Measurements from ENCODE around the gene TRMU. TPM values are rescaled to one million over a fixed set of nuclear protein-coding genes. Genes with fewer than 3 reads are reported as not detected.
"Not testable (repeated sequence)": the region's sequence is repeated elsewhere in the genome, so short reads cannot be mapped to it uniquely, and the experiment has no call there.

TRMU gene
- total RNA-seq, 1 donor from 2014 or later = 44.0 TPM

DNA sequence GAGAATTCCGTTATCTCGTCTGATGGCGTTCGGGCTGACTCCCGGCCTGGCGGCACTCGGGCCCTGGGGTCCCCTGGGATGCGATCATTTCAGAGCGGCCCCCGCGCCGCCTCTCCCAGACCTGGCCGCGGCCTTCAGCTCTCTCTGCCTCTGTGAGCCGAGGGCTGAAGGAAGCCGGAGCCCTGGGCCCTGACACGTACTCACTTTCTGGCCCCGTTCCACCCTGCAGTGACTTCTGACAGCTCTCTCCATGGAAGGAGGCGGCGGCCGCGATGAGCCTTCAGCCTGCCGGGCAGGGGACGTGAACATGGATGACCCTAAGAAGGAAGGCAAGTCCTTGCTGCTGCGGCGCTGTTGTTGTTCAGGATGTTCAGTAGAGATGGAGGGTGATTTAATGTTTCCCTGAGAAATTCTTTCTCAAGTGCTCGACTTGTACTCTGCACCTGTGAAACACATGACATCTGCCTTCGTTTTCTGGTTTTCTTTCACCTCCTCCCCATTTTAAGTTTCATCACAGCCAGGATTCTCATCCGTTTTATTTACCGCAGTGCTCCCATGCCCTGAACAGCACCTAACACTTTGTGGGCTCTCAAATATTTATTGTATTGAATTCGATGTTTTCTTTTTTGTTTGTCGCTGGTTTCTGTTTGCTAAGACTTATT is 38.2 kb upstream of the TRMU start:
- intact Hi-C loops (cut with micrococcal nuclease) = no loop called here
- DNase-seq (peak; percentile 50), ATAC-seq (peak; percentile 2)

DNA sequence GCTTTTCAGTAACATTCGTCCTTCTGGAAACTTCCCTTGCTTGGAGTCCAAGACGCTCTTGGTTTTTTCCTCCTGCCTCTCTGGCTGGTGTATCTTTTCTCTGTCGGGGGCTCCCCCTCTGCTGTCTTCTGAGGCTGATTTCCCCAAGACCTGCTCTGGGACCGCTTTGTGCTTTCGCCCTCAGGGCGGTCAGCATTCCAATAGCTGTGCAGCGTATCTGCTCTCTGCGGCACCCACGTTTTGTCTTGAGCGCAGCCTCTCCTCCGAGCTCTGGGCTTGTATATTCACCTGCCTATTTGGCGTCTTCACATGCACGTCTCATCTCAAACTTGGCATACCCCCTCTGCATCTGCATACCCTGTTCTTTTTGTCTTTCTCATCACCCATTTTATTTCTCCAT is 36.4 kb upstream of the TRMU start:
- ATAC-seq = no peak
- no peak for DNase-seq
- intact Hi-C loops (cut with micrococcal nuclease) = no loop called here

DNA sequence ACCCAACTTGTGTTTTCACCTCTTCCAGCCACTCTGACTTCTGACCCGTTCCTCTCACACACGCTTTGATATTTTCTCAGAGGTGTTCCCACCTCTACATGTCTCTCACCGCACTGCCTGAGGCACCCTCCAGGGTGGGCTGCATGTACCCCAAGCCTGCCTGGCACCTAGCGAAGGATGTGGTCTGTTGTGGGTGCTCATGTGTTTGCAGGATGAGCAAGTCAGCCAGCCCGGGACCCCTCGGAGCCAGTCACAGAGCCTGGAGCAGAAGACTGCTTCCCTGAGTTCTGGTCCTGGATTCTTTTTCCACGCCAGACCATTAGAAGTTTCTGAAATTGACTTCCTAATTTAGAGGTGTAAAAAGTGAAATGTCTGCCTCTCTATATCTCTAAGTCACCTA is 35.0 kb upstream of the TRMU start:
- intact Hi-C loops (cut with micrococcal nuclease) = no loop called here
- DNase-seq = no peak
- no peak for ATAC-seq

DNA sequence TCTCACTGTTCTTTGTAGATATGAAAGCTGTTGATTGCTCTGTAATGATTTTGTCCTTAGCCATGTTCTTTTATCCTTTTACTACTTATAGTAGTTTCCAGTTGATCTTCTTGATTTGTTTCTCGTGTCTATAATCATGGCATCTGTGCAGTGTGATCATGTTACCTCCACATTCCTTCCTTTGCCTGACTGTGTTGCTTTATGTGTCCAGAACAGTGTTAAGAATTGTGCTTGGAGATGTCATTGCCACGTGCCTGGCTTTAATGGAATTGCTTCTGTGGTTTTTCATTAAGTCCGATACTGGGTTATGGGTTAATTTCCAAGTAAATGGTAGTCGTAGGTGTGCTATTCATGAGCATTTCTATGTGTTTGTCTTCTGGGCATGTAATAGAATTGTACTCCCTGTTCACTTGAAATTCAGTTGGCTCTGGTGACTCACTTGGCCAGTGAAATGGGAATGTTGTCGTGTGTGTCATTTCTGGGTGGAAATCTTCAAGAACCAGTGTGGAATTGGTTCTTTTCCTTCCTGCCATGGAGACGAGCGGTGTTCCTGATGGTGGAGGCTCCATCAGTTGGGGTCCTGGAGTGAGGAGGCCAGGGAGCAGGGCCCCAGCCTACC is 32.1 kb upstream of the TRMU start:
- DNase-seq = no peak
- intact Hi-C loops (cut with micrococcal nuclease) = no loop called here
- ATAC-seq = no peak

- ATAC-seq (peak; percentile 26), DNase-seq (peak; percentile 26)
- intact Hi-C loops (cut with micrococcal nuclease) = no loop called here
Observed at GRCh38 chr22:46308283-46308988, 27.1 kb upstream of the TRMU start.

DNA sequence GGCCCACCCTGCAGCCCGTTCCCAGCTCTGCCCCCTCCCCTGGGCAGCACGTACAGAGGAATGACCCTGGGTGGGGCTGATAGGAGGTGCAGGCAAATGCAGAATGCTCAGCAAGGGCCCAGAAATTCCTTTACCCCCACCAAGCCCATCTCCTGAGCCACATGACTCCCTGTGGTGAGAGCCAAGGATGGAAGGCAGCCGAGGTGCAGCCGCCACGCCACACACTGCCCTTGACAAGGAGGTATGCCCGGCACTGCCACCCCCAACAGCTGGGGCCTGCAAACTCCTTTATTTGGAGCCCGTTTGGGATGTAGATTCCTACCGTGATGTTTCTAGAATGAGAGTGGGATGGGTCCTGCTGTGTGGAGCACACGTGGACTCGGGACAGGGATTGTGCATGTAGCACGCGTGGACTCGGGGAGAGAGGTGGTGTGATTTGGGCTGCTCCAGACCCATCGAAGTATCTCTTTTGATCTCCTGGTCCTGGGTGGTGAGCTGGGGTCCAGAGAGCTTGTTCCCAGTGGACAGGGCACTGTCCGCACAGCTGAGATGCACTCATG is 25.9 kb upstream of the TRMU start:
- ATAC-seq = peak; percentile 90
- intact Hi-C loops (cut with micrococcal nuclease) = loop anchor here (5.0 to 10.0 kb wide), 3 partner anchors 187 to 405 kb away; no protein-coding TSS in a partner anchor
- DNase-seq = peak; percentile 70

DNA sequence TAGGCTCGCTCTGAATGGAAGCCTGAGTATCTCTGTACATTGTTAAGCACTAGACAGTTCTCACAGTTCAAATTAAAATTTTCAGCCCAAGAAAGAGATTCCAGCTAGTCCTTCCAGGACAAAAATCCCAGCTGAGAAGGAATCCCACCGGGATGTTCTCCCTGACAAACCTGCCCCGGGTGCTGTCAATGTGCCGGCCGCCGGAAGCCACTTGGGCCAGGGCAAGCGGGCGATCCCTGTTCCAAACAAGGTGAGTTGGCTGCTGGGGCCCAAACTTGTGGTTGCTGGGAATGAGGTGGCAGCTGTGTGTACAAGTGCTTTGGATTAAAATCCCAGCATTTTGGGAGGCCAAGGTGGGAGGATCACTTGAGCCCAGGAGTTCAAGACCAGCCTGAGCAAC is 23.5 kb upstream of the TRMU start:
- DNase-seq = peak; percentile 6
- intact Hi-C loops (cut with micrococcal nuclease) = loop anchor here (5.0 to 10.0 kb wide), 3 partner anchors 190 to 407 kb away; no protein-coding TSS in a partner anchor

DNA sequence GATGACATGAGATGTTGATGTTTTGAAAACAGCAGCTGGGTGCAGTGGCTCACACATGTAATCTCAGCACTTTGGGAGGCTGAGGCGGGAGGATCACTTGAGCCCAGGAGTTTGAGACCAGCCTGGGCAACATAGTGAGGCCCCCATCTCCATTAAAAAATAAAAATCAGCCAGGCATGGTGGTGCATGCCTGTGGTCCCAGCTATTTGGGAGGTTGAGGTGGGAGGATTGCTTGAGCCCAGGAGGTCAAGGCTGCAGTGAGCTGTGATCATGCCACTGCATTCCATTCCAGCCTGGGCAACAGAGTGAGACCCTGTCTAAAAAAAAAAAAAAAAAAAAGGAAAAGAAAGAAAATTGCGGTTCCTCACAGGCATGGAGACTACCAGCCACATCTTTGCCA is 22.7 kb upstream of the TRMU start:
- intact Hi-C loops (cut with micrococcal nuclease) = loop anchor here (5.0 to 10.0 kb wide), 3 partner anchors 191 to 408 kb away; no protein-coding TSS in a partner anchor
- ATAC-seq, DNase-seq: not testable (repeated sequence)

More for the DNA sequence above, 23.5 kb upstream of the TRMU start:
- no peak for ATAC-seq

DNA sequence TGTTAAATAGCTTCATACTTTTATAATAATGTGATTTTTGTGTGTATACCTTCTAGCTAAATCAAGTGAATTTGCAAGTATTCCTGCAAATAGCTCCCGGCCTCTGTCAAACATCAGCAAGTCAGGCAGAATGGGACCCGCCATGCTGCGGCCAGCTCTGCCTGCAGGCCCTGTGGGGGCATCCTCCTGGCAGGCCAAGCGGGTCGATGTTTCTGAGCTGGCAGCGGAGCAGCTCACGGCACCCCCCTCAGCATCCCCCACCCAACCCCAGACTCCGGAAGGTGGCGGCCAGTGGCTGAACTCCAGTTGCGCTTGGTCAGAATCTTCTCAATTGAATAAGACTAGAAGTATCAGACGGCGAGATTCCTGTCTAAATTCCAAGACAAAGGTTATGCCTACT is 19.5 kb upstream of the TRMU start:
- ATAC-seq = no peak
- intact Hi-C loops (cut with micrococcal nuclease) = loop anchor here (10.0 kb wide), 2 partner anchors 321 to 411 kb away; no protein-coding TSS in a partner anchor
- peak; percentile 22 for DNase-seq

GRCh38 chr22:46317646-46318045 is 17.9 kb upstream of the TRMU start:
- intact Hi-C loops (cut with micrococcal nuclease) = loop anchor here (10.0 kb wide), 2 partner anchors 323 to 413 kb away; no protein-coding TSS in a partner anchor
- peak; percentile 10 for DNase-seq
- no peak for ATAC-seq

DNA sequence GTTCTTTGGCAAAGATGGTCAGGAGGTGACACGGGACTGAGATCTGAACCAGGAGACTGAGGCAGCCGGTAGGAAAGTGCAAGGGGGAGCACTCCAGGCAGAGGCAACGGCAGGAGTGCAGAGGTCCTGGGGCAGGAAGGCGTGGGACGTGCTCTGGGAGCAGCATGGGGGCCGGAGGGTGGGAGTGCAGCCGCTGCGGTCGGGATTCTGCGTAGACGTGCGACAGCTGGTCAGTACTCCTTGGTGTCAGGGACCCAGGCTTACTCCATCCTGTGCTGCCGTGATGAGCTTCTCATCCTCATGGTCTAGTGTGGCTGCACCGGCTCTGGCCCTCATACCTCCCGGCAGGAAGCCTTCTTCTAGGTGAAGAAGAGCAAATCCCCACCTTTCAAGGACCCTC is 16.9 kb upstream of the TRMU start:
- intact Hi-C loops (cut with micrococcal nuclease) = loop anchor here (10.0 kb wide), 2 partner anchors 324 to 414 kb away; no protein-coding TSS in a partner anchor
- no peak for ATAC-seq
- DNase-seq = peak; percentile 15

DNA sequence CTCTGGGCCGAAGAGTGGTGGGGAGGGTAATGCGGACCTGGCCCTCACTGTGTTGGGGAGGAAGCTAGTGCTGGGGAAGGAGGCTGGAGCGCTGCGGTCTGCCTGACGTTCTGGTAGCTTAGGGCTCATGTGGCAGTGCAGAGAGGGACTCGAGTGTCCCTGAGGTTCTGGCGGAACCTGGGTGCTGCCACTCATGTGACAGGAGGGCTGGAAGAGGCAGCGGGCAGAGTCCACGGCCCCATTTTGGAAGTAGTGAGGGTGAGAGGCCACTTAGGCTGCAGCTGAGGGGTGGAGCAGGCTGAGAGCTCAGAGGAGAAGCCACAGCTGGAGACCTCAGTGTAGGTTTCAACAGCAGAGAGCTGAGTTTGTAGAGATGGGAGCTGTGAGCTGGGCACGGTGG is 16.2 kb upstream of the TRMU start:
- DNase-seq (peak; percentile 10), ATAC-seq (no peak)
- intact Hi-C loops (cut with micrococcal nuclease) = loop anchor here (10.0 kb wide), 2 partner anchors 325 to 415 kb away; no protein-coding TSS in a partner anchor

GRCh38 chr22:46320166-46320710 is 15.3 kb upstream of the TRMU start:
- intact Hi-C loops (cut with micrococcal nuclease) = no loop called here
- ATAC-seq (peak; percentile 25), DNase-seq (peak; percentile 25)

DNA sequence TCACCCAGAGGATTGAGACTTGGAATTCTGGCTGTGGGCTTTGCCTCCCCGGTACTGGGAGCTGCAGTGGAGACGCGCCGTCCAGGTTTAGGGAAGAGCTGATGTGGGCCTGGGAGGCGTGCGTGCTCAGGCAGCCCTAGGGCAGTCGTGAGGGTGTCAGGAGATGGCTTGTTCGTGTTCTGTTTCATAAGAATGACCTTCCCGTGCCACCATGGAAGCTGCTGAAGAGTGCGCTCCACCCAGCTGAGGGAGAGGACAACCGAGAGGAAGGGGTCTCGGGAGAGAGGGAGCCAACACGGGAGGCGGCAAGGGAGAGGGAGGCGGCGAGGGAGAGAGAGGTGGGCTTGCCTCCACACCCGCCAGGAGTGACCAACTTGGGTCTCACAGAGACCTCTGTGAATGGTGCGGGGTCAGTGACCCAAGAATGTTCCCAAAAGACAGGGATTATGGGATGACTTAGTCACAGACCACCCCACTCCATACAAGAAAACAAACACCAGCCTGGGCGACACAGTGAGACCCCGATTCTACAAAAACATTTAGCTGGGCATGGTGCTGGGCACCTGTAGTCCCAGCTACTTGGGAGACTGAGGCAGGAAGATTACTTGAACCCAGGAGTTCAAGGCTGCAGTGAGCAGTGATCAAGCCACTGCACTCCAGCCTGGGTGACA is 14.7 kb upstream of the TRMU start:
- peak; percentile 18 for DNase-seq
- intact Hi-C loops (cut with micrococcal nuclease) = no loop called here
- no peak for ATAC-seq

- ATAC-seq = no peak
- intact Hi-C loops (cut with micrococcal nuclease) = no loop called here
Observed at GRCh38 chr22:46322711-46323110, 12.8 kb upstream of the TRMU start.

DNA sequence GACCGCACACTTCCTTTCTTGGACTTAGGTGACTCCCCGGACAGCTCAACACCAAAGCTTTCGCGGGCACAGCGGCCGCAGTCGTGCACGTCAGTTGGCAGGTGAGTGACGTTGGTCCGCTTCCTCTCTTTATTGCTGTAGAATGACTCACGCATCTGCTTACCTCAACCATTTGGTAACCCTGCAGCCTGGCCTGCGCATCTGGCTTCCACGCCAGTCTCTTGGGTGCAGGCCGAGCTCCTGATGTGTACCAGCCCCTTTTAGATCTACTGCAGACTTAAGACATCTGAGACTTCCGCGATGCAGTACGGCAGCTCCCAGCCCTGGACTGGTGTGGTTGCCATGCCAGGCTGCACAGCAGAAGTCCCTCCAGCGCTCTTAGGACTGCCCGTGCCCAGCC is 12.4 kb upstream of the TRMU start:
- intact Hi-C loops (cut with micrococcal nuclease) = no loop called here
- peak; percentile 18 for DNase-seq
- ATAC-seq = no peak

More at GRCh38 chr22:46322711-46323110, 12.8 kb upstream of the TRMU start:
- DNase-seq = peak; percentile 23

GRCh38 chr22:46326066-46326680 is 9.3 kb upstream of the TRMU start:
- intact Hi-C loops (cut with micrococcal nuclease) = no loop called here
- ATAC-seq (no peak), DNase-seq (peak; percentile 5)

Measured in left ventricle myocardium superior (tissue), 1 donor.